ENCODE results near the gene IFITM2.
A peak's percentile ranks its signal among the peaks of the same experiment; 100 is the strongest.

Gene IFITM2

GRCh38 chr11:299951-300735 lies 7.5 kb upstream of the IFITM2 start:
- TF ChIP-seq TCF12 (IDR thresholded peaks at IDR 0.05; ENCODE audit: low read depth) (no peak), CEBPB (IDR thresholded peaks at IDR 0.05) (no peak), EGR1 (IDR thresholded peaks at IDR 0.05) (no peak), ZBTB7A (IDR thresholded peaks at IDR 0.05; ENCODE audit: low read depth) (no peak), YY1 (IDR thresholded peaks at IDR 0.05; ENCODE audit: low read depth) (no peak), USF1 (IDR thresholded peaks at IDR 0.05) (no peak), FOXM1 (IDR thresholded peaks at IDR 0.05; ENCODE audit: borderline replicate concordance, low read depth) (no peak), TAF1 (IDR thresholded peaks at IDR 0.05; ENCODE audit: low read depth) (no peak), RAD21 (IDR thresholded peaks at IDR 0.05; ENCODE audit: low read depth) (no peak), MAX (IDR thresholded peaks at IDR 0.05) (no peak), TEAD4 (IDR thresholded peaks at IDR 0.05) (no peak), CREB1 (IDR thresholded peaks at IDR 0.05; ENCODE audit: low read depth) (no peak), REST (IDR thresholded peaks at IDR 0.05; ENCODE audit: low read depth) (no peak), EP300 (IDR thresholded peaks at IDR 0.05; ENCODE audit: borderline replicate concordance) (no peak), NFIC (IDR thresholded peaks at IDR 0.05) (no peak)

GRCh38 chr11:303363-303762 lies 4.3 kb upstream of the IFITM2 start:
- no peak for TF ChIP-seq EP300 (IDR thresholded peaks at IDR 0.05; ENCODE audit: borderline replicate concordance)
- TF ChIP-seq ZBTB7A (IDR thresholded peaks at IDR 0.05; ENCODE audit: low read depth) = no peak
- TF ChIP-seq RAD21 (IDR thresholded peaks at IDR 0.05; ENCODE audit: low read depth) = no peak
- TF ChIP-seq EGR1 (IDR thresholded peaks at IDR 0.05) = no peak
- no peak for TF ChIP-seq REST (IDR thresholded peaks at IDR 0.05; ENCODE audit: low read depth)
- no peak for TF ChIP-seq FOXM1 (IDR thresholded peaks at IDR 0.05; ENCODE audit: borderline replicate concordance, low read depth)
- TF ChIP-seq TCF12 (IDR thresholded peaks at IDR 0.05; ENCODE audit: low read depth) = no peak
- TF ChIP-seq USF1 (IDR thresholded peaks at IDR 0.05) = no peak
- no peak for TF ChIP-seq CEBPB (IDR thresholded peaks at IDR 0.05)

GRCh38 chr11:304061-304506 lies 3.5 kb upstream of the IFITM2 start:
- TF ChIP-seq EGR1 (IDR thresholded peaks at IDR 0.05) = no peak
- no peak for TF ChIP-seq NFIC (IDR thresholded peaks at IDR 0.05)
- TF ChIP-seq TCF12 (IDR thresholded peaks at IDR 0.05; ENCODE audit: low read depth) = no peak
- TF ChIP-seq YY1 (IDR thresholded peaks at IDR 0.05; ENCODE audit: low read depth) = no peak
- TF ChIP-seq ZBTB7A (IDR thresholded peaks at IDR 0.05; ENCODE audit: low read depth) = no peak
- no peak for TF ChIP-seq FOXM1 (IDR thresholded peaks at IDR 0.05; ENCODE audit: borderline replicate concordance, low read depth)
- TF ChIP-seq MAX (IDR thresholded peaks at IDR 0.05) = no peak

- TF ChIP-seq RAD21 (IDR thresholded peaks at IDR 0.05; ENCODE audit: low read depth) (peak; percentile 77), TEAD4 (IDR thresholded peaks at IDR 0.05) (no peak)
These were observed 2.4 kb upstream of the IFITM2 start for GRCh38 chr11:304915-305843.

- no peak for TF ChIP-seq REST (IDR thresholded peaks at IDR 0.05; ENCODE audit: low read depth)
- TF ChIP-seq RAD21 (IDR thresholded peaks at IDR 0.05; ENCODE audit: low read depth) = no peak
- no peak for TF ChIP-seq NFIC (IDR thresholded peaks at IDR 0.05)
- no peak for TF ChIP-seq YY1 (IDR thresholded peaks at IDR 0.05; ENCODE audit: low read depth)
- no peak for TF ChIP-seq USF1 (IDR thresholded peaks at IDR 0.05)
- TF ChIP-seq TEAD4 (IDR thresholded peaks at IDR 0.05) = no peak
- no peak for TF ChIP-seq ZBTB7A (IDR thresholded peaks at IDR 0.05; ENCODE audit: low read depth)
- TF ChIP-seq CREB1 (IDR thresholded peaks at IDR 0.05; ENCODE audit: low read depth) = no peak
- TF ChIP-seq TAF1 (IDR thresholded peaks at IDR 0.05; ENCODE audit: low read depth) = no peak
- no peak for TF ChIP-seq EP300 (IDR thresholded peaks at IDR 0.05; ENCODE audit: borderline replicate concordance)
- TF ChIP-seq CEBPB (IDR thresholded peaks at IDR 0.05) = no peak
These were observed 1.8 kb upstream of the IFITM2 start for GRCh38 chr11:305844-306211.
